Aorta (tissue), 5 donors: ENCODE measurements around the gene CYB561D2. TPM values are rescaled to one million over a fixed set of nuclear protein-coding genes. Genes with fewer than 3 reads are reported as not detected.

Source experiments
- ATAC-seq: fragments of 200-7000 bp; cut with Tn5 transposase; one replicate; pipeline ENCODE4 v1.9.1; 2022; ENCODE audit warnings: moderate library complexity; ENCODE audit not compliant: low FRiP score
- DNase-seq, 2 donors: peaks; one replicate each; pipeline ENCODE4 v3.0.0-alpha.2; 2020
- H3K27ac ChIP-seq, 2 donors: one replicate each; pipeline ENCODE4 v1.5.1; 2013; ENCODE audit warnings: low read length in 2 of 2, mild to moderate bottlenecking in 2 of 2, moderate library complexity in 2 of 2, control low read depth in 1 of 2, inconsistent platforms in 1 of 2, low read depth in 1 of 2
- H3K27me3 ChIP-seq, 2 donors: one replicate each; pipeline ENCODE4 v1.6.1; 2013; ENCODE audit warnings: control low read depth in 1 of 2, low read length in 1 of 2, mild to moderate bottlenecking in 1 of 2, moderate library complexity in 1 of 2; ENCODE audit not compliant: insufficient read depth in 2 of 2, control insufficient read depth in 1 of 2
- H3K36me3 ChIP-seq, 2 donors: one replicate each; pipeline ENCODE4 v1.6.1; 2013; ENCODE audit warnings: control low read depth in 1 of 2, low read length in 1 of 2, mild to moderate bottlenecking in 1 of 2; ENCODE audit not compliant: insufficient read depth in 2 of 2, control insufficient read depth in 1 of 2
- H3K4me1 ChIP-seq, 2 donors: one replicate each; pipeline ENCODE4 v1.6.1; 2013; ENCODE audit warnings: low read length in 2 of 2, control low read depth in 1 of 2, mild to moderate bottlenecking in 1 of 2, moderate library complexity in 1 of 2; ENCODE audit not compliant: insufficient read depth in 2 of 2, control insufficient read depth in 1 of 2
- H3K4me3 ChIP-seq, 2 donors: one replicate each; pipeline ENCODE4 v1.5.1; 2013; ENCODE audit warnings: low read length in 2 of 2, control low read depth in 1 of 2, mild to moderate bottlenecking in 1 of 2
- H3K9me3 ChIP-seq: one replicate; pipeline ENCODE4 v1.6.1; 2013; ENCODE audit warnings: mild to moderate bottlenecking, low read length; ENCODE audit not compliant: control insufficient read depth
- WGBS, 2 donors: extraction: QIAGEN DNeasy Blood & Tissue Kit; methylation state at CpG; one replicate each; pipeline ENCODE4 v1.1.7; 2013; 5-methylcytosine and 5-hydroxymethylcytosine counted together
- intact Hi-C, 2 donors: fragments of 100-400 bp; cut with DNase I; formaldehyde crosslinking; loops; one replicate each; pipeline versions ENCODE4 v1.14.2 to v1.15.0; 2022
- polyA plus RNA-seq, 2 donors: library from polyadenylated mRNA; stranded (reverse); fragments of 200-250 nt; gene quantifications; one replicate each; pipeline ENCODE4 v1.2.3, GENCODE V29; 2013
- total RNA-seq, 2 donors: library from RNA; stranded (reverse); fragmentation: NEBNext Ultra II Directional; extraction: Animal tissue kit (Norgen Biotek cat#: 25700); gene quantifications; one replicate each; pipeline ENCODE4 v1.2.1, GENCODE V29; 2021
- donor health status: healthy with polysubstance abuse.
- donor health status: Bipolar disorder and iron deficiency.
- donor health status: DM: no; HTN: no; CAD: no.
- donor health status: DM: no; HTN: no; CAD: no.
- donor health status: DM: yes; HTN: yes; CAD: no.

CYB561D2 gene
- total and polyA plus RNA-seq, 4 donors = 6.8 to 14.4 (median 10.0) TPM

DNA sequence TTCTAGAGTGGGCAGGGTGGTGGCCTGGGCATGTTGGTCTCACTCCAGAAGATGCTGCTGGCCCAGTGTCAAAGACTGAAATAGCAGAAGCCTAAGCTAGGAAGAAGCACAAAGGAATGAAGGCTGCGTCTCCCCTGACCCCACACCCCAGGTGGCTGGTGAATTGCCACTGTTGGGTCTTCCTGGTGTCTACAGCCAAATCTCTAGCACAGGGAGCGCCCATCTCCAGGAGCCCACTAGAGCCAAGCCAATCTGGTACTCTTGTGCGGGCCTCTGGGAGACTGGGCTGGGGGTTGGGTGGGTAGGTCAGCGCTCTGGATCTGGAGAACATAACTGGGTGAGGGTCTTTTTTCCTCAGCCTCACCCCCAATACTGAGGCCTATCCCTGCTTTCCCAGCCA is 23.5 kb upstream of the CYB561D2 start:
- intact Hi-C loops = no loop called here
- ATAC-seq (no peak), DNase-seq (peak in 1 of 2 donors; percentile 38)
- peak overlapping the region; percentile 12 to 81 for H3K4me3 ChIP-seq
- peaks cover 0 to 7% of the 10 kb centered on the region in 2 donors for H3K36me3 ChIP-seq
- H3K27ac ChIP-seq = no peak overlapping the region
- H3K9me3 ChIP-seq = no peaks in the 10 kb centered on the region
- H3K4me1 ChIP-seq = no peaks in the 10 kb centered on the region
- WGBS, 2 donors = 69 to 71% methylated on average over 4 of the region's 4 CpGs
- H3K27me3 ChIP-seq = no peaks in the 10 kb centered on the region

DNA sequence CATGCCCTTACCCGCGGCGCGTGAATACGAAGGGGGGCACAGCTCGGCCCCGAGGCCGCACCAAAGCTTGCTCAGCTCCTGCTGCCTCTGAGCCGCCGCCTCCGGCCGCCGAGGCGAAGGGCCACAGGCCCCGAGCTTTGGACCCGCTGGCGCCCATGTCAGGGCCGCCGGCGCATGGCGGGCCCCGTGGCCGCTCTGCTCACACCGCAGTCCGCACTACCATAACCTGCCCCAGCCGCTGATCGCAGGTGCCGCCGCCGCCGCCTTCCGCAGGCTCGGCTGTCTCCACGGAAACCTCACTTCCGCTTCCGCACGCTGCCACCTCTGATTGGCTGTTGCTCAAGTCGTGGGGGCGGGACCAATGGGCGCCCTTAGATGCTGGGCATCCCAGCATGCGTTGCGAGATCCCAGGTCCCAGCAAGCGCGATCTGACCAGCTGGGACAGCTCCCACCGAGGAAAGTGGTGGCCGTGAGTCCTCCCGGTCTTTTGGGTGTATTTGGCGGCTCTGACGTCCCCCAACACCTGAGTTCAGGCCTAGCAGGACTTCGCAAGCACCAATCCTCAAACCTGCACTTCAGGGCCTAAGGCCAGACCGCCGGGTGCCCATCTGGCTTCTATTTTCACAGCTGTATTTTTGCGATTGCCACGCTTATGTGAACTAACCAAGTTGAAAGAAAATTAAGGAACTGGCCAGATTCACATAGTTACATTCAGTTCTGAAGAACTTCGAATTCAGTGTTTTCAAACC is 22.5 kb upstream of the CYB561D2 start, which contains the start of gene TUSC2:
TSS of gene TUSC2 (minus strand) at position 281 of the 749 bp plus-strand sequence. CDS start at position 157, 124 bp downstream.
- no peaks in the 10 kb centered on the region for H3K4me1 ChIP-seq
- DNase-seq (peak; percentile 98 to 99), ATAC-seq (peak; percentile 92)
- H3K27me3 ChIP-seq = no peaks in the 10 kb centered on the region
- intact Hi-C loops = no loop called here
- peak within 1 kb of the TSS in 1 of 2 donors; percentile 29 for H3K27ac ChIP-seq
- H3K36me3 ChIP-seq = peaks cover 0 to 7% of the 10 kb centered on the region in 2 donors
- 1% methylated on average over 49 to 55 of the region's 55 CpGs for WGBS, 2 donors
- peak within 1 kb of the TSS; percentile 12 to 81 for H3K4me3 ChIP-seq
- H3K9me3 ChIP-seq = no peaks in the 10 kb centered on the region

DNA sequence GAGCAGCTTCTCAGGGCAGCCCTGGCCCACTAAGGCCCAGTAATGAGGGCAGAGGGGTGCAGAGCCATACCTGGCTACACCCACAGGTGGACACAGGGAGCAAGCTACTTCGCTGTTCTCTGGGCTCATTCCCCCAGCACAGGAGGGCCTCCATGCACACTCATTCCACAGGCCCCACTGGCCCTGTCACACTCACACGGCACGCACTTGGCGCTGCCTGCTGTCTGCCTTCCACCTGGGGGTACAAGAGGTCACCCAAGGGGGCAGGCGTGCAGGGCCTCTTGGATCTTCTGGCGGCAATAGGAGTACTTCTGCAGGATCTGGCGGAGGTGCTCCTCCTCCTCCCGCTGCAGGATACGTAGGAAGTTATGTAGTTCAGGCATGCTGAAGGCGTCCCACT is 20.3 kb upstream of the CYB561D2 start:
- 89 to 90% methylated on average over 10 of the region's 10 CpGs for WGBS, 2 donors
- DNase-seq = peak in 1 of 2 donors; percentile 42

DNA sequence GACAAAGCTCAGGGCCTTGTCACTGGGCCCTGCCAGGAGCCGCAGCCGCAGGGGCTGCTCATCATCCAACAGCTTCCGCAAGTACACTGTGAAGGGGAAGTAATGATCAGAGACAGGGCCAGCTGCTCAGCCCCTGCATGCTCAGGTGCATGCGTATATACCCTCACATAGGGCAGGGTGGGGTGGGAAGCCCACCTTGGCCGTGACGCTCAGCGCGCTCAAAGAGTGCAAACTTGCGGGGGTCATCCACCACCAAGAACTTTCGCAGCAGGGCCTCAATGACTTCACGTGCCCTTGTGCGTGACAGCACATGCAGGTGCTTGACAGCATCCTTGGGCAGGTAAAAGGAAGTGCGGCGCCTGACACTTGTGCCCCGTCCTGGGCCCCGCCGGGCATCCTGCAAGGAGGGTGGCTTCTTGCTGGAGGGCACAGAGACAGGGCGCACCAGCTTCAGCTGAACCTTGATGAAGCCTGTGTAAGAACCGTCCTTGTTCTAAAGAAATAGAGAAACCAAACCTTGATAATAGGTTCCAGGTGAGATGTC is 19.2 kb upstream of the CYB561D2 start:
- intact Hi-C loops = no loop called here
- Histone ChIP-seq H3K36me3 (peaks cover 0 to 7% of the 10 kb centered on the region in 2 donors), H3K4me1 (peaks cover 0 to 5% of the 10 kb centered on the region in 2 donors), H3K4me3 (no peak overlapping the region), H3K9me3 (no peaks in the 10 kb centered on the region), H3K27ac (no peak overlapping the region), H3K27me3 (no peaks in the 10 kb centered on the region)
- 95% methylated on average over 19 of the region's 19 CpGs for WGBS, 2 donors
- DNase-seq (no peak), ATAC-seq (no peak)

More for the DNA sequence above, 20.3 kb upstream of the CYB561D2 start:
- intact Hi-C loops = no loop called here
- no peak overlapping the region for H3K27ac ChIP-seq
- H3K27me3 ChIP-seq = no peaks in the 10 kb centered on the region
- ATAC-seq = no peak
- H3K9me3 ChIP-seq = no peaks in the 10 kb centered on the region
- no peak overlapping the region for H3K4me3 ChIP-seq
- peaks cover 0 to 7% of the 10 kb centered on the region in 2 donors for H3K36me3 ChIP-seq
- peaks cover 0 to 5% of the 10 kb centered on the region in 2 donors for H3K4me1 ChIP-seq

DNA sequence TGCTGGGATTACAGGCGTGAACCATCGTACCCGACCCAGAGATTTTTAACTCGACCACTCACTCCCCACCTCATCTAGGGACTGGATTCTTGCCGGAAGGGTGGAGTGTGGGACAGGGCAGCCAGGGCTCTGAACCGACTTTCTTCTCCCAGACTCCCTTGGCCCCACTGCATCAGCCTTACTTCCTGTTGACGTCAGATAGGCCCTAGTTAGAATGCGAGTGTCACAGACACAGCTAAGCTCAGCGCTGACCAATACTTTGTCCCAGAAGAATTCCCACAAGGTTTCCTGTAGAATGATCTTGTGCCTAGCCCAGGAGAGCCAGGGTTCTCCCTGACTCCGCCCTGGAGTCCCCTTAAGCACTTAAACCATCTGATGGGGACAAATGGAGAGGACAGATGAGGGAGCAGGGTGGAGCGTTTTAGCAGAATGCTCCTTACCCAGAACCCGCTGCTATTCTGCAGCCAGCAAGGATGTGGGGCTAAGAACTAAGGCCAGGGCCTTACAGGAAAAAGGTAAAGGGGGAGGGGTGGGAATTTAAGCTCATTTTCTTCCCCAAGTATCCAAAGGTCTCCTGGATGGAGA is 16.8 kb upstream of the CYB561D2 start:
- Histone ChIP-seq H3K4me1 (peaks cover 0 to 5% of the 10 kb centered on the region in 2 donors), H3K4me3 (no peak overlapping the region), H3K27ac (peak overlapping the region in 1 of 2 donors; percentile 35), H3K27me3 (no peaks in the 10 kb centered on the region), H3K9me3 (no peaks in the 10 kb centered on the region), H3K36me3 (peaks cover 0 to 7% of the 10 kb centered on the region in 2 donors)
- intact Hi-C loops = no loop called here
- 34 to 43% methylated on average over 12 of the region's 12 CpGs for WGBS, 2 donors
- ATAC-seq (no peak), DNase-seq (no peak)

DNA sequence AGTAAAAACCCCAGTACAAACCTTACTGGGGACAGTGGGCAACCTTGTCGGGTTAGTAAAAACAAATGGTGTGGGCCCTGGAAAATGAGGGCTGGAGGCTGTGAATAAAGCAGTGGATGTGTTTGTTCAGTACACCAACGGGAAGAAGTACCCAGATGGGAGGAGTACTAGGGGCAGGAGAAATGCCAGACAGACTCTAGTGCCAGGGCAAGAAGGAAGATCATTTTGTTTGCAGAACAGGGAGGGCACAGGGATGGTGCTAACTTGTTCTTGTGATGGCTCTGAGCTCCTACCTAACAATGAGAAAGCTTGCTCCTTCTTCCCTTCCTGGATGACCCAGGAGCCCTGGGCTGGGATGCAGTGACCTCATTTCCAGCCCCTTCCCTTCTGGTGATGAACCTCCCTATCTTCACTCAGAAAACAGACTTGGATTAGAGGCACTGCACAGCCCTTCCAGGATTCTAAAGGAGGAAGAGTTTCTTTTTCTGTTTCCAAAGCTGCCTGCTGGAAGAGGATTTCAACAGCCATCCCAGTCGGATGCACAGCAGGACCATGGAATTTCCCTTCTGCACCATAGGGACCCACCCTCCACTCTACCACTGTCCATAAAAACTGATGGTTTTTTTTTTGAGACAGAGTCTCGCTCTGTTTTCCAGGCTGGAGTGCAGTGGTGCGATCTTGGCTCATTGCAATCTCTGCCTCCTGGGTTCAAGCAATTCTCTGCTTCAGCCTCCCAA is 16.2 kb upstream of the CYB561D2 start:
- ATAC-seq (no peak), DNase-seq (no peak)
- 46 to 48% methylated on average over 5 of the region's 5 CpGs for WGBS, 2 donors
- no peaks in the 10 kb centered on the region for H3K27me3 ChIP-seq
- no peaks in the 10 kb centered on the region for H3K9me3 ChIP-seq
- H3K4me3 ChIP-seq = no peak overlapping the region
- H3K27ac ChIP-seq = peak overlapping the region in 1 of 2 donors; percentile 35
- H3K4me1 ChIP-seq = peaks cover 0 to 5% of the 10 kb centered on the region in 2 donors
- H3K36me3 ChIP-seq = peaks cover 0 to 7% of the 10 kb centered on the region in 2 donors
- intact Hi-C loops = no loop called here

DNA sequence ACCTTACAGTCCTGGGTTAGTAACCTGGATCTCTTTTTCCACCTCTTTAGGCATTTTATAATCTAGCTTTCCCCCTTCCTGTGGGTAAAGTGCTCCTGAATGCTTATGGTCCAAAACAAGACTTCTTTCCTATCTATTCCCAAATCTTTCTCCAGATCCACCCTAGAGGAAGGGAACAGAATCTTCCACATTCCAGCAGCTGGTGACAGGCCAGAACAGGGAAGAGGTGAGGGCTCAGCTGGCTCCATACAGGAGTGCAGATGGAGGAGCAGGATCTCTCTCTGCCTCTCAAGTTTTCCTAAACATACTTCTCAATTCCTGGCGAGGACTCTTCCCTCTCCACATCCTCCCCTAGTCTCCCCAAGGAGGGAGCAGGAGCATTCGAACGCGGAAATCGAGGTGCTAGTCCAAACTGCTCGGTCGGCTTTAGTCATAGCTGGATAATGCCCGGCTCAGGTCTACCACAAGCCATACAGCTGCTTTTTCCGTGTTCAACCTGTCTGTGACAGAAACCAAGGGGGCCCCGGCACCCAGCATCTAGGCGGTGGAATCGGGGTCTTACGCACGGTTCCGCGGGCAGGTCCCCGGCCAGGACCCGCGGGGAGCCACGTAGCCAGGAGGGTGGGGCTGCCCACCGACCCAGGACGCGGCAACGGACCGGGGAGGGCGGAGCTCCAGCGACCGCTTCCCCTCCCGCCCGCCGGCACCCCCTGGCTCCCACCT is 14.0 kb upstream of the CYB561D2 start:
- Histone ChIP-seq H3K4me1 (peaks cover 0 to 5% of the 10 kb centered on the region in 2 donors), H3K4me3 (peak overlapping the region; percentile 51 to 78), H3K27ac (peak overlapping the region; percentile 17 to 86), H3K36me3 (no peaks in the 10 kb centered on the region), H3K27me3 (no peaks in the 10 kb centered on the region), H3K9me3 (no peaks in the 10 kb centered on the region)
- no peak for ATAC-seq
- WGBS, 2 donors = 1% methylated on average over 26 to 31 of the region's 31 CpGs
- intact Hi-C loops = no loop called here
- no peak for DNase-seq
